ENCODE results near the gene DLGAP1.

DNA sequence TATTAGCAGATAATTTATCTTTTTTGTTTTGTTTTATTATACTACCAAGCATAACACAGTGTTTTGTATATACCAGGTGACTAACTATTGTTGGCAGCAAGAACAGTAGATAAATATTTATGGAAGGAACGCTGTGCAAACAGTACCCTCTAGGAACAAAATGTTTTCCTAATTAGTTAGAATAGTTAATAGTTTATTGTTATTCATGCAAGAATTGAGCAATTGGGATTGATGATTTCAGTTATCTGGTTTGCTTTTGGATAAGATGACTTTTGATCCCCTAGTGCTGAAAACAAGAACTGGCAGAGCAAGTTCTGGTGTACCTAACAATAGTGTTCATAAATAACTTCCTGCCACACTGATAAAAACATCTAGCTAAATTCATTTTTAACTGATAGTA, 681.8 kb downstream of the DLGAP1 start:
- TF ChIP-seq POLR2A (IDR thresholded peaks at IDR 0.05): no peak
- TF ChIP-seq, protein P1, sequence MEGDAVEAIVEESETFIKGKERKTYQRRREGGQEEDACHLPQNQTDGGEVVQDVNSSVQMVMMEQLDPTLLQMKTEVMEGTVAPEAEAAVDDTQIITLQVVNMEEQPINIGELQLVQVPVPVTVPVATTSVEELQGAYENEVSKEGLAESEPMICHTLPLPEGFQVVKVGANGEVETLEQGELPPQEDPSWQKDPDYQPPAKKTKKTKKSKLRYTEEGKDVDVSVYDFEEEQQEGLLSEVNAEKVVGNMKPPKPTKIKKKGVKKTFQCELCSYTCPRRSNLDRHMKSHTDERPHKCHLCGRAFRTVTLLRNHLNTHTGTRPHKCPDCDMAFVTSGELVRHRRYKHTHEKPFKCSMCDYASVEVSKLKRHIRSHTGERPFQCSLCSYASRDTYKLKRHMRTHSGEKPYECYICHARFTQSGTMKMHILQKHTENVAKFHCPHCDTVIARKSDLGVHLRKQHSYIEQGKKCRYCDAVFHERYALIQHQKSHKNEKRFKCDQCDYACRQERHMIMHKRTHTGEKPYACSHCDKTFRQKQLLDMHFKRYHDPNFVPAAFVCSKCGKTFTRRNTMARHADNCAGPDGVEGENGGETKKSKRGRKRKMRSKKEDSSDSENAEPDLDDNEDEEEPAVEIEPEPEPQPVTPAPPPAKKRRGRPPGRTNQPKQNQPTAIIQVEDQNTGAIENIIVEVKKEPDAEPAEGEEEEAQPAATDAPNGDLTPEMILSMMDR (IDR thresholded peaks at IDR 0.05 in 8 of 11, conservative IDR thresholded peaks at IDR 0.05 in 3 of 11): no peak
- no peak for TF ChIP-seq POLR2AphosphoS5 (IDR thresholded peaks at IDR 0.05)

Data from spleen (tissue), 7 donors.